Activated CD8-positive, alpha-beta memory T cell treated with anti-CD3 and anti-CD28 coated beads, Interleukin-2, amount 10 ng/mL, durations not matched to agents 7 days and 5 days (primary cell): ENCODE measurements around the gene PLCD1. TPM values are rescaled to one million over a fixed set of nuclear protein-coding genes. Genes with fewer than 3 reads are reported as not detected.

ENCODE experiments used
- ATAC-seq: fragments of 150-1000 bp; cut with Tn5 transposase; one replicate; pipeline ENCODE4 v1.10.0; 2021; ENCODE audit warnings: moderate library complexity
- CTCF ChIA-PET: fragments of 350-600 bp; sonication (Branson Sonifier 250); formaldehyde crosslinking; loops from one replicate; lab custom pipeline; 2021; ENCODE audit warnings: antibody characterized with exemption; lab: Charles Lee
- DNase-seq: peaks from one replicate; pipeline ENCODE4 v3.0.0-alpha.2; 2020
- H3K27ac Mint-ChIP-seq: one replicate; pipeline ENCODE4 v1.8.0; 2021; ENCODE audit warnings: mild to moderate bottlenecking, mixed read lengths
- H3K27me3 Mint-ChIP-seq: one replicate; pipeline ENCODE4 v1.8.0; 2021; ENCODE audit warnings: mixed read lengths
- H3K36me3 Mint-ChIP-seq: one replicate; pipeline ENCODE4 v1.8.0; 2021; ENCODE audit warnings: mild to moderate bottlenecking, mixed read lengths
- H3K4me1 Mint-ChIP-seq: one replicate; pipeline ENCODE4 v1.8.0; 2021; ENCODE audit warnings: mixed read lengths
- H3K4me3 Mint-ChIP-seq: one replicate; pipeline ENCODE4 v1.8.0; 2021; ENCODE audit warnings: mild to moderate bottlenecking, moderate library complexity, mixed read lengths
- H3K9me3 Mint-ChIP-seq: one replicate; pipeline ENCODE4 v1.8.0; 2022; ENCODE audit warnings: low read depth, mixed read lengths
- microRNA-seq: library from miRNA; unstranded; fragments of <30 nt; microRNA quantifications from one replicate; pipeline ENCODE4 v1.2.0, GENCODE V29; 2022
- total RNA-seq, 2 experiments: library from RNA; stranded (reverse); gene quantifications; one replicate each; pipeline ENCODE4 v1.2.3, GENCODE V29; 2021

PLCD1 gene
- total RNA-seq, 2 experiments from 2014 or later: 12.3 to 20.6 TPM

DNA sequence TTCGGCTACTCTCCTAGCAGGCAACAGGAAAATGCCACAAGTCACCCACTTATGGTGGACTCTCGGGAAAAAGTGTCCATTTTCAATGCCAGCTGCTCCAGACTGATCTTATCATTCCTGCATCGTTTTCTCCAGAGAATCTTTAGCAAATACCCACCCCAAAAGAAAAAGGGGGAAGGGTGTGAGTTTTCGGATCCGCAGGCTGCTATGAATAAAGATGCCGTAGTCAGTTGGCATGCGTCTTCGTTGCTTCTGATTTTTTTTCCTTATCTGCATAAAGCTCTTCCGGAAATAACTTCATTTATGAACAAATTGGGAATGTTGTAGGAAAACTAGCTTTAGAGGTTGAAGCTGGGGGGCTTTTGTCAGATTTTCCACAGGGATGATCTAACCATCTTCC is 61.2 kb downstream of the PLCD1 start:
- Mint-ChIP-seq H3K4me3 (no peak overlapping the region), H3K27ac (no peak overlapping the region), H3K27me3 (peaks cover 2% of the 10 kb centered on the region), H3K9me3 (no peaks in the 10 kb centered on the region), H3K4me1 (peaks cover 3% of the 10 kb centered on the region), H3K36me3 (no peaks in the 10 kb centered on the region)
- ATAC-seq: no peak
- no peak for DNase-seq
- CTCF ChIA-PET: interaction anchor here (1.0 to 5.9 kb wide), 15 partner anchors 9 to 102 kb away, joined by 4 to 61 read pairs (median 7); no protein-coding TSS in a partner anchor

- Mint-ChIP-seq H3K4me1 (peaks cover 3% of the 10 kb centered on the region), H3K36me3 (no peaks in the 10 kb centered on the region), H3K27ac (no peak overlapping the region), H3K4me3 (no peak overlapping the region), H3K27me3 (peaks cover 2% of the 10 kb centered on the region), H3K9me3 (no peaks in the 10 kb centered on the region)
- CTCF ChIA-PET: interaction anchor here (0.6 to 5.9 kb wide), 28 partner anchors 8 to 1202 kb away, joined by 3 to 61 read pairs (median 4); partner anchors contain the start of gene DLEC1
- DNase-seq: peak; percentile 80
- ATAC-seq: peak; percentile 90
Measured at GRCh38 chr3:37967260-37967881, 62.1 kb downstream of the PLCD1 start.

DNA sequence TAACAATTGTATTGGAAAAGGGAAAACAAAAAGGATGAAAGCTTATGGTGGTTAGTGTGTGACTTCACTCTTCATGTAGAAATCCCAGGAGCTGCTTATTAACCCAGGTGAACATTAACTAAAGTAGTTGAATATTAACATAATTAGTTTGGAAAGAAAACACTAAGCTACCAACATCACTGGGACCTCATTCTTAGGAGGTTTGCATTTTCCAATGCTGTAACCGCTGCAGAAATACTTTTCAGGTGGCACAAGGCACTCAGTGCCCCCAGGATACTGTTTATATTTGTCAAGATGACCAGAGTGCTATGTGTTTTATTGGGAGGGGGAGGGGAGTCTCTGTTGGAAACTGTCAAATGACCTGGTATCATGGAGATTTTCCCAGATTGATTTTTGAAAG is 64.7 kb downstream of the PLCD1 start:
- DNase-seq: peak; percentile 1
- Mint-ChIP-seq H3K36me3 (no peaks in the 10 kb centered on the region), H3K4me3 (no peak overlapping the region), H3K27me3 (peaks cover 2% of the 10 kb centered on the region), H3K4me1 (no peaks in the 10 kb centered on the region), H3K9me3 (no peaks in the 10 kb centered on the region), H3K27ac (no peak overlapping the region)
- ATAC-seq: no peak
- CTCF ChIA-PET: interaction anchor here (1.1 to 5.9 kb wide), 4 partner anchors 9 to 61 kb away, joined by 3 to 61 read pairs (median 4); no protein-coding TSS in a partner anchor

DNA sequence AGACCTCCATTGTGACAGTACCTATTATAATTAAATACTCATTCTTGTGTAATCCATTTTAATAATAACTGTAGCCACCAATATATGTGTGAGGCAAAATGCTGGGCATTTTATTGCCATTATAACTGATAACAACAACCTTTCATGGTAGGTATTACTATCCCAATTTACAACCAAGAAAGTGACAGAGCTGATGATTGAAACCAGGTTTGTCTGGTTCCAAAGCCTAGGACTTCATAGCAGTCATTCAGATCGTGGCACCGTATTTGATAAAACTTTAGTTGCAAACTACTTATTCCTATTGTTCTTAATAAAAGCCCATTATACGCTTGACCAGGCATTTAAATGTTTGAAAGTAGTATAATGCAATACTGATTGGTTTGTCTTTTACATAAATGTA is 65.3 kb downstream of the PLCD1 start:
- Mint-ChIP-seq H3K4me1 (no peaks in the 10 kb centered on the region), H3K4me3 (no peak overlapping the region), H3K36me3 (no peaks in the 10 kb centered on the region), H3K27ac (no peak overlapping the region), H3K27me3 (peaks cover 2% of the 10 kb centered on the region), H3K9me3 (no peaks in the 10 kb centered on the region)
- ATAC-seq (no peak), DNase-seq (no peak)
- CTCF ChIA-PET: interaction anchor here (1.1 to 5.9 kb wide), 4 partner anchors 9 to 61 kb away, joined by 3 to 61 read pairs (median 4); no protein-coding TSS in a partner anchor

DNA sequence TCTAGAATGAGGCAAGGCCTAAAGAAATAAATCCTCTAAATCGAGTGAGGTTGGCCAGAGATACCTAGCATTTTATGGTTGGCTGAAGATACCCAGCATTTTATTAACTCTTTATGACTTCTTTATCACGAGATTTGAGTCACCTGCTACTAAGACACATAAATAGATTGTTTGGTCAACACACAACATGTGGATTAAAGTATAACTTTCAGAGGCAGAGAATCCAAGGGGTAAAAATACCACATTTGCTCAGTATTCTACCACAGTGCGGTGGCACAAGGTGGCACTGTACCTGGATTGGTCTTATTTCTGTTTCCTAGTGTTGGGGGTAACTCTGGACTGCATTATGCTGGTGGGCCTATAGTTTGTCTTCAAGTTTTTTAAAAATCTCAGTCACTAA is 65.8 kb downstream of the PLCD1 start:
- no peaks in the 10 kb centered on the region for H3K36me3 Mint-ChIP-seq

DNA sequence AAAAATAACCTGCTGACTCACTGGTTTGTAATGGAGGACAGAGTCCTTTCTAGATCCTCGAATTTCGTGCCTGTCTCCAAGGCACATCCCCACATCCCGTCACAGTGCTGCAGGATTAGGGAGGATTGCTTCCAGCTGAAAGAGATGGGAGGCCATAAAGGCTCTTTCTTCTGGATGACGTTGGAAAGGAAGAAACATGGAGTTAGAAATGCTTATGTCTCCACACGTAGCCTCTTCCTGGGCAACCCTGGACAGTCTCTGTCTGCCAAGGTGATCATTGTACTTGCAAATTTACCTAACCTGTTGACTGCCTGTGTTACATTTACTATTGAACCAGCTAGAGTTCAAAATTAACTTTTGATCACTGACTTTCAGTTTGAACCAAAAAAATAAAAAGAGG is 66.4 kb downstream of the PLCD1 start:
- CTCF ChIA-PET: interaction anchor here (1.1 to 5.9 kb wide), 3 partner anchors 11 to 25 kb away, joined by 3 to 61 read pairs (median 3); no protein-coding TSS in a partner anchor
- no peak overlapping the region for H3K27ac Mint-ChIP-seq
- peaks cover 2% of the 10 kb centered on the region for H3K27me3 Mint-ChIP-seq
- H3K9me3 Mint-ChIP-seq: no peaks in the 10 kb centered on the region
- H3K4me1 Mint-ChIP-seq: no peaks in the 10 kb centered on the region
- no peak for ATAC-seq
- no peak overlapping the region for H3K4me3 Mint-ChIP-seq
- no peaks in the 10 kb centered on the region for H3K36me3 Mint-ChIP-seq
- DNase-seq: peak; percentile 23

More for the DNA sequence above, 65.8 kb downstream of the PLCD1 start:
- H3K4me1 Mint-ChIP-seq: no peaks in the 10 kb centered on the region
- CTCF ChIA-PET: interaction anchor here (1.1 to 5.9 kb wide), 4 partner anchors 8 to 60 kb away, joined by 3 to 61 read pairs (median 4); no protein-coding TSS in a partner anchor
- DNase-seq: no peak
- H3K4me3 Mint-ChIP-seq: no peak overlapping the region
- H3K27me3 Mint-ChIP-seq: peaks cover 2% of the 10 kb centered on the region
- no peaks in the 10 kb centered on the region for H3K9me3 Mint-ChIP-seq
- no peak overlapping the region for H3K27ac Mint-ChIP-seq
- ATAC-seq: no peak

DNA sequence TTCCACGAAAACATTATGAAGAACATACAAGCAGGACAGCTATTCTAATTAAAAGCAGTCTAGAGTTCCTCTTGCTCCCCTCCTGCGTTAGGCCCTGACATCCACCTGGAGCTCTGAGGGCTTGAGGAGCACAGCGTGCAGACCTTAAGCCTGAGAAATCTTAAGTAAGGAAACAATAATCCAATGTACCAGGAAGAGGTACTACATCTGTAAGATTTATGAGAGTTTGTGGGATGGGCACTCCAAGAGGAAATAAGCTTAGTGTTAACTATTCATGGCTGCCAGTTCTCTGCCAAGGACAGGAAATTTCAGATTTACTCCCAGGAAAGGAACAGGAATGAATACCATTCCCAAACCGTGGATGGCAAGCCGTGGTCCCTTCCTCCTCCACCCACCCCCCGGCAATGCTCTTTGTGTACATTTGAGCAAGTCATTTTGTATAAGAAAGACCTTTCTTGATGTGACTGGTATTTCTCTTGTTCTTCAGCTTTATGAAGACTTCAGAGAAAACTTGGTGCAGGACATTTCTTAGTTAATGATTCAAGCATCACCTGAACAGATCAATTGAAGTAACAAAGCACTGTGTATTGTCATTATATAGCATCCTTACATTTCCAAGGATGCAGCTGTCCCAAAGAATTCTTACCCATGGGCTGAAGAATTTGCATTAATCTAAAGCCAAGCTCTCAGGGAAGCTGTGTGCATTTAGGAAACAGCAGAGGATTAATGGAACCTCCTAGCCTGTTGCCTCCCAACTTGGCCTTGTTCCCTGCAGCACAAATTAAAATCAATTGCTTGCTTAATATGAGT is 67.6 kb downstream of the PLCD1 start:
- H3K27me3 Mint-ChIP-seq: peaks cover 2% of the 10 kb centered on the region

DNA sequence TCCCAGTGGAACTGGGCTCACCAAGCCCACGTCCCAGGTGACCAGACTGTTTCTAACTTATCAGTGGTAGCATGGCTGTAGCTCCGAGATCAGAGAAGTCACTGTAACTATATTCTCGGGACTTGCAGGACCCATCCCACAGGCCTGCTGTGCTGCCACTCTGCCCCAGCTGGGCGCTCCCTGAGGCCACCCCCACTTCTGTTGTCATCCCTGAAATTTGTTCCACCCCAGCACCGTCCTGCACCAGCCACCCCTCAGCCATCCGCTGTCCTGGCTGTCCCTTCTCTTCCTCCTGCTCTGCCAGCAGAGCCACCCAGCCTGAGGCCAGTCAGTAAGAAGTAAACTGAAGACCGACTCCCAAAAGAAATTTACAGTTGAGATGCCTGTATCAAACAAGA is 71.9 kb downstream of the PLCD1 start:
- H3K9me3 Mint-ChIP-seq: peaks cover 4% of the 10 kb centered on the region
- ATAC-seq: no peak
- no peak overlapping the region for H3K4me3 Mint-ChIP-seq
- H3K4me1 Mint-ChIP-seq: peaks cover 20% of the 10 kb centered on the region
- peak; percentile 38 for DNase-seq
- H3K27me3 Mint-ChIP-seq: no peaks in the 10 kb centered on the region
- peaks cover under 1% of the 10 kb centered on the region for H3K36me3 Mint-ChIP-seq
- CTCF ChIA-PET: interaction anchor here (0.9 to 2.9 kb wide), 7 partner anchors 10 to 103 kb away, joined by 3 to 18 read pairs (median 5); no protein-coding TSS in a partner anchor
- peak overlapping the region; percentile 87 for H3K27ac Mint-ChIP-seq

More for the DNA sequence above, 67.6 kb downstream of the PLCD1 start:
- no peak for ATAC-seq
- Mint-ChIP-seq H3K4me3 (no peak overlapping the region), H3K27ac (no peak overlapping the region), H3K9me3 (no peaks in the 10 kb centered on the region), H3K36me3 (no peaks in the 10 kb centered on the region), H3K4me1 (peaks cover 8% of the 10 kb centered on the region)
- CTCF ChIA-PET: interaction anchor here (1.1 to 1.8 kb wide), 2 partner anchors 12 to 13 kb away, joined by 3 to 7 read pairs; no protein-coding TSS in a partner anchor
- DNase-seq: peak; percentile 15

Small RNA genes lying within 50 kb of the gene (microRNA-seq; reads per million reads assigned to microRNA genes)
- 2.1 reads per million for gene MIR26A1

Other genes with a start within 250 kb of the PLCD1 start
- 1 to 10 TPM; 4.7 to 8.5 TPM for gene CTDSPL, start 167.8 kb downstream of the PLCD1 start, total RNA-seq
- 10 to 100 TPM; 15.4 to 18.3 TPM for gene VILL, start 38.9 kb downstream of the PLCD1 start, total RNA-seq
- gene DLEC1, start 9.6 kb upstream of the PLCD1 start, total RNA-seq: 1 to 10 TPM in 1 of 2 experiments, under 1 TPM in 1; 0.26 to 1.1 TPM
- 10 to 100 TPM; 91.3 to 91.7 TPM for gene ACAA1, start 107.5 kb upstream of the PLCD1 start, total RNA-seq
- 10 to 100 TPM; 69.3 to 70.3 TPM for gene MYD88, start 109.0 kb upstream of the PLCD1 start, total RNA-seq
- 10 to 100 TPM; 47.8 to 56.3 TPM for gene OXSR1, start 135.9 kb upstream of the PLCD1 start, total RNA-seq
- gene SLC22A13, start 236.2 kb upstream of the PLCD1 start, total RNA-seq: 1 to 10 TPM in 1 of 2 experiments, under 1 TPM in 1; 0.47 to 1.1 TPM